Testis (tissue), 3 donors: ENCODE measurements around the gene PHLDA2. TPM values are rescaled to one million over a fixed set of nuclear protein-coding genes. Genes with fewer than 3 reads are reported as not detected.
A peak's percentile ranks its signal among the peaks of the same experiment; 100 is the strongest.

ENCODE experiments used
- DNase-seq: peaks from one replicate; pipeline ENCODE4 v3.0.0-alpha.2; 2019
- H3K27ac ChIP-seq, 2 donors: fragments of 200-600 bp; sonication (generic); one replicate each; pipeline ENCODE4 v1.5.1; 2019
- H3K27me3 ChIP-seq: fragments of 200-600 bp; sonication (generic); one replicate; pipeline ENCODE4 v1.5.1; 2019
- H3K36me3 ChIP-seq: fragments of 200-600 bp; sonication (generic); one replicate; pipeline ENCODE4 v1.5.1; 2017; ENCODE audit warnings: low read depth; ENCODE audit errors: missing control alignments
- H3K4me1 ChIP-seq: fragments of 200-600 bp; sonication (generic); one replicate; pipeline ENCODE4 v1.5.1; 2019
- H3K4me3 ChIP-seq, 2 donors: fragments of 200-600 bp; sonication (generic); one replicate each; pipeline ENCODE4 v1.5.1; 2017 to 2019
- H3K9me3 ChIP-seq: fragments of 200-600 bp; sonication (generic); one replicate; pipeline ENCODE4 v1.5.1; 2017
- CTCF ChIP-seq, 3 experiments: fragments of 450-650 bp in 2 of 3; fragments of 200-600 bp in 1 of 3; sonication (generic) in 1 of 3; IDR thresholded peaks; one replicate each; pipeline ENCODE4 v1.5.1; 2016 to 2019; ENCODE audit warnings: antibody characterized with exemption in 3 of 3, mild to moderate bottlenecking in 2 of 3, moderate library complexity in 1 of 3
- POLR2A ChIP-seq: fragments of 450-650 bp; IDR thresholded peaks from one replicate; pipeline ENCODE4 v1.6.1; 2017; ENCODE audit warnings: antibody characterized with exemption, mild to moderate bottlenecking, moderate library complexity
- WGBS, 2 donors: methylation state at CpG; one replicate each; pipeline ENCODE4 v1.1.5; 2018; 5-methylcytosine and 5-hydroxymethylcytosine counted together
- intact Hi-C: fragments of 100-400 bp; cut with DNase I; formaldehyde crosslinking; loops from one replicate; pipeline ENCODE4 v1.15.1; 2023; ENCODE audit warnings: low total_unique reads
- polyA plus RNA-seq: library from polyadenylated mRNA; stranded (reverse); fragments of 350-450 nt; fragmentation: Illumina TruSeq; extraction: RNeasy Lipid Tissue Mini Kit (QIAGEN cat#74804); gene quantifications from one replicate; pipeline ENCODE4 v1.2.3, GENCODE V29; 2014; ENCODE audit warnings: low read depth, low replicate concordance; ENCODE audit not compliant: insufficient read depth
- total RNA-seq, 2 donors: library from RNA; depleted of rRNA; stranded (reverse); fragments of >200 nt; gene quantifications; one replicate each; pipeline ENCODE4 v1.2.3, GENCODE V29; 2016

The PHLDA2 gene
- total and polyA plus RNA-seq, 3 donors from 2014 or later: 0.62 to 4.0 (median 2.2) TPM

DNA sequence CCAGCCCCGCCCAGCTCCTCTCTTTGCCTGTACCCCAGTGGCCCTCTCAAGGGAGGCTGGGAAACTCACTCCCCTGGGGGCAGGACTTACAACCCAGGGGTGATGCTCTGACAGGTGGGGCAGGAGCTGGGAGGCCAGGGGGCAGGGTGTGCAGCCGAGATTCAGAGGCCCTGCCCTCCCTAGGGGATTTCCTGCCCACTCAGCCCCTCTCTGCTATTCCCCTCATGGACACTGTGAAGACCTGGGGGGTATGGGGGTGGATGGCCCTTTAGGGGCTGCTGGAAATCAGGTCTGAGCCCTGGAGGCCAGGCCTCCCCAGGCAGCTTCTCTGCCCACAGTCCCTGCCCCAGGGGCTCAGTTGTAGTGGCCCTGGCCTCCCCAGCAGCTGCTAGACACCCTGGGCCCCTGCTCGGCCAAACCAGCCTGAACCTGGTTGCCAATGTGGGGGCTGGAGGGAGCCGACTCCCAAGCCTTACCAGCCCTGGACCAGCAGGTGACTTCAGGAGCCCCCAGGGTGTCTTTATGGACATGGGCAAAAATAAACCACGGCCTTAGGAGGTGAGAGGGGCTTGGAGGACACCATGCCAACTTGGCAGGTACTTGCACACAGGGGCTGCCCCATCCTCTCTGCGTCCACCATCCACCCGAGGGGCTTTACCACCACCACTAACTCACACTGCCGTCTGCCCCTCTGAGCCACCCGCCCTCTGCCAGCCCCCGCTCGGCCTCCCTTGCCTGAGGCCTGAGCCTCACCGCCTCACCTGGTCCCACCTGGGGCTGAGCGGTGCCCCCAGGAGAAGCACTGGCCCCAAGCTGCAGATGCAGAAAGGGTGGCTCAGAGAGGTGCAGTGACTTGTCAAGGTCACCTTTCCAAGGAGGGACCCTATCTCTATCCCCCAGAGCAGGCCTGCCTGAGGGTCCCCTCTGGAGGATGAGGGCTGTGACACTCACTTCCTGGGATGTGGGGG, 2.8 kb upstream of the PHLDA2 start:
- H3K4me1 ChIP-seq: peaks cover 12% of the 10 kb centered on the region
- no peak overlapping the region for H3K4me3 ChIP-seq
- no peak for DNase-seq
- no peaks in the 10 kb centered on the region for H3K27me3 ChIP-seq
- intact Hi-C loops: no loop called here
- no peak overlapping the region for H3K27ac ChIP-seq
- no peaks in the 10 kb centered on the region for H3K36me3 ChIP-seq
- no peak for TF ChIP-seq CTCF (IDR thresholded peaks at IDR 0.05)
- no peak for TF ChIP-seq POLR2A
- no peaks in the 10 kb centered on the region for H3K9me3 ChIP-seq
- WGBS, 2 donors: 69 to 86% methylated on average over 4 to 11 of the region's 13 CpGs

- 71 to 80% methylated on average over 4 of the region's 4 CpGs for WGBS, 2 donors
- Histone ChIP-seq H3K4me1 (peaks cover 12% of the 10 kb centered on the region), H3K9me3 (no peaks in the 10 kb centered on the region), H3K27me3 (no peaks in the 10 kb centered on the region), H3K36me3 (no peaks in the 10 kb centered on the region), H3K4me3 (no peak overlapping the region), H3K27ac (no peak overlapping the region)
- TF ChIP-seq CTCF (IDR thresholded peaks at IDR 0.05) (no peak), POLR2A (no peak)
- intact Hi-C loops: no loop called here
- DNase-seq: no peak
These were observed 2.2 kb upstream of the PHLDA2 start for GRCh38 chr11:2931420-2931746.

DNA sequence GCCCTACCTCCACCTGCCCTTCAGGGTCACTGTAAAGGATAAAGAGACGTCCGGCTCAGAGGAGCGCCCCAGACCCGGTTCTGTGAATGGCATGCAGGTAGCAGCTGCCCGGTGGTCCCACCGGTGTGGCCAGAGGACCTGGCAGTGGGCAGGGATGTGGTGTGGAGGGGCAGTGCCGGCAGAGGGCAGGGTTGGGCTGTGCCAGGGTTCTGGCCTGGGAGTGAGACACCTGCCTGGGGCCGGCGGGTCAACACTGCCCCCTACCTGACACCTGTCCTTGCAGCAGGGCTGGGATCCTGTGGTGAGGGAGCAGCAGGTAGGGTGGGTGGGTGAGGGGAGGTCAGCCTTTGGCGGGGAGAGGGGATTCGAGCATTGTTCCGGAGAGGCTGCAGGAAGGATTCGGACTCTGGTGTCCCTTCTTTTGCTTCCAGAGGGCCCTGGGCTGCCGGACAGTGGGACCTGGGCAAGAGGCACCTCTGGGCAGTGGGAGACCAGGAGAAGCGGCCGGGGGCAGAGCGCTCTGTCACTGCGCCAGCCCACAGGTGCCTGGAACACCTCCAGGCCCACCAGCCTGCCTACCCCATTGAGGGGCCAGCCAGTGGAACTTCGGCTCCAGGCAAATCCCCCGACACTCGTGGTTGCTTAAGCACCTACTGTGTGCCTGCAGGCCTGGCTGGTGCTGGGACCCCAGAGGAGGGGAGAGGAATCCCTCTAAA, 1.6 kb upstream of the PHLDA2 start:
- DNase-seq: peak; percentile 69
- WGBS, 2 donors: 19 to 54% methylated on average over 10 to 21 of the region's 21 CpGs
- H3K27ac ChIP-seq: no peak overlapping the region
- peaks cover 12% of the 10 kb centered on the region for H3K4me1 ChIP-seq
- H3K36me3 ChIP-seq: no peaks in the 10 kb centered on the region
- TF ChIP-seq POLR2A: no peak
- TF ChIP-seq CTCF (IDR thresholded peaks at IDR 0.05): peak; percentile 6 to 53 (median 50)
- intact Hi-C loops: no loop called here
- no peaks in the 10 kb centered on the region for H3K9me3 ChIP-seq
- H3K4me3 ChIP-seq: no peak overlapping the region
- no peaks in the 10 kb centered on the region for H3K27me3 ChIP-seq

- Histone ChIP-seq H3K36me3 (no peaks in the 10 kb centered on the region), H3K27ac (peak overlapping the region in 1 of 2 donors; percentile 14), H3K4me1 (peaks cover 12% of the 10 kb centered on the region), H3K4me3 (peak overlapping the region; percentile 34 to 50), H3K27me3 (no peaks in the 10 kb centered on the region), H3K9me3 (no peaks in the 10 kb centered on the region)
- TF ChIP-seq CTCF (IDR thresholded peaks at IDR 0.05) (peak in 2 of 3 experiments; percentile 23 to 53), POLR2A (no peak)
- WGBS, 2 donors: 6 to 7% methylated on average over 18 to 47 of the region's 47 CpGs
- intact Hi-C loops: no loop called here
- DNase-seq: no peak
These were observed 907 bp upstream of the PHLDA2 start for GRCh38 chr11:2929950-2930703.
